NCI-H2081 (cell line): Measurements from ENCODE around the gene SHFL.

Experiments used
- DNase-seq, 2 experiments: peaks; one replicate each; lab custom pipeline; 2025; lab: John Stamatoyannopoulos, UW

SHFL gene

DNA sequence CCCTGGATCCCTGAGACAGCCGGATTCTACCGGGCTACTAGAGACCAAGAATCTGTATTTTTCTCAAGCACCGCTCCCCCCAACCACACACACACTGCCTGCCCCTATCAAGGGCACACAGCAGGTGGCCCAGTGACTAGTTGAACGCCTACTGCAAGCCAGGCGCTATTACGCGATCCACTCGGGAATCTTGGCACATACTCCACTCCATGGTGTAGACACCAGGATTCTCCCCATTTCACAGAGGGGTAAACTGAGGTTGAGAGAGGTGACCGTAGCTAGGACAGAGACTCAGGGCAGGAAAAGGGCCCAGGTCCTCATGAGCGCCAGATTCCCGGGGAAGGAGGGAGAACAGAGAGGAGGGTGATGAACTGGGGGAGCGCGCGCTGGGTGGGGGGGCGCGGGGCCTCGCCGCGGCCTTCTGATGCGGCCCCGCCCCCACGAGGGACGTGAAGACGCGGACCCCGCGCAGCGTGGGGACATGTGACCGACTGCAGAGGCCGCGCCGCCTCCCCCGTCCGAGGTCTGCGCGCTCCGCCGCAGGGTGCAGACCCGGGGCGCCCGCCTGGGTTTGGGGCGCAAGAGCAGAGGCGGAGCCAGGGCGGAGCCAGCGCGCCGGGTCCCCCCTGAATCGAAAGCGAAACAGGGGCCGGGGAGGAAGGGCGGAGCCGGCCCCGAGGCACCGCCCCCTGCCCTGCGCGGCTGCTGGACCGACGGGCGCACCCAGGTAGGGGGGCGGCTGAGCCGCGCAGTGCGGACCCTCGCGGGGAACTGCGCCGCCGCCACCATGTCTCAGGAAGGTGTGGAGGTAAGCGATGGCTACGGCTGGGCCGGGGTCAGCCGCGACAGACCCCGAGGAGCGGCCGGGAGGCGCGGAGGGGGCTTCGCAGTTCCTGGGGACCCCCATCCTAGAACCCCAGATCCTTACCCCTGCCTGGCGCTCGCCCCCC is at the start of gene SHFL:
SHFL (plus strand) TSS at position 677 of the 950 bp plus-strand sequence; CDS start at position 788, 111 bp downstream.
- peak; percentile 6 to 24 for DNase-seq

DNA sequence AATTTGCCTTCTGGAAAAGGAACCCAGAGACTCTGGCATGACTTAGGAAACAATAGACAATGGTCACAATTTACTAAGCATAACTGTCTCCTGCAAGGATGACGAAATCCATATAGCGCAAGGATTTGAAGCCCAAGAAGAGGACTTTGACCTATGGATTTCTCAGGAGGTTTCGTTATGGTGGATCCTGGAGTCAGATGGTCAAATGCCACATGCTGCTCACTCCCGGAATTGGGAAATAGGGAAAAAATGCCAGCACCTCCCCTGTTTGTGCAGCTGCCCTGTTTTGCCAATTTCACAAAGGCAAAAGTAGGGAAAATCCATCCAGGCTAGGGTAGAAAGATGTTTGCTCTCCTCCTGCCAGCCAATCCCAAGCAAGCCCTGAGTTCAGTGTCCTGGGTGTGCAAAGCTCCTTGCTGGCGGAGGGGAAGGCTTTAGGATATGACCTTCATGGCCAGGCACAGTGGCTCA is 49.5 kb upstream of the SHFL start:
- no peak for DNase-seq

DNA sequence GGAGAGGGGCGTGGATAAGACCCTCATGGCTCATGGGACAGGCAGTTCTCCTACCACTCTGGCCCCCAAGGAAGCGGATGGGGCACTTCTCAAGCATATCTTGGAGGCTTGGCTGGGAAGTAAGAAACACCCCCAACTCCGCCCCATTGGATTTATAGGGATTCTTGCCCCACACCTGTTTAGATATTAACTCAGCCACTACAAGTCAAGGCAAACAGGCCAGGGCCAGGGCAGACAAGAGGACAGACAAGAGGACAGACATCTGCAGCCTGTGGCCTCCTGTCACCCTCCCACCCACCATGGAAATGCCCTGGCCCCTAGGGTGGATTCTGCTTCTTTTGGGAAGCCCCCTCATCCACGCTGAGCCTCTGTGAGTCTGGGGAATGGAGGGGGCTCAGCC is 48.8 kb upstream of the SHFL start:
- no peak for DNase-seq

DNA sequence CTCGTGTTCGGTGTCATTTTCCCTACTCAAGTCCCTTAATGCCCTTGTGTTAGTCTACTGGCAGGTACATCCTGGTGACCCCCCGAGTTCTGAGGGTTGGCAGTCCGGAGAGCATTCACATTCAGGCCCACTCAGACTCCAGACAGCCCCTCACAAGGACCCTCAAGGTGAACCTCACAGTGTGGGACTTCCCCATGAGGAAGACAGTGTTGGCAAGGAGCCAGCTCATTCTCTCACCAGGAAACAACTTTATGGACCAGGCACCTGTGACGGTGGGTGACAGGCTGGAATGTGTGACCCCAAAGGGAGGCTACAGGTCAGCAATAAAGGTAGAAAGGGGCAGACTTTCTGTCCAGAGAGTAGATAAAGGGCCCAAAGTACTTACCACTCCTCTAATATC is 48.3 kb upstream of the SHFL start:
- DNase-seq, result no peak

DNA sequence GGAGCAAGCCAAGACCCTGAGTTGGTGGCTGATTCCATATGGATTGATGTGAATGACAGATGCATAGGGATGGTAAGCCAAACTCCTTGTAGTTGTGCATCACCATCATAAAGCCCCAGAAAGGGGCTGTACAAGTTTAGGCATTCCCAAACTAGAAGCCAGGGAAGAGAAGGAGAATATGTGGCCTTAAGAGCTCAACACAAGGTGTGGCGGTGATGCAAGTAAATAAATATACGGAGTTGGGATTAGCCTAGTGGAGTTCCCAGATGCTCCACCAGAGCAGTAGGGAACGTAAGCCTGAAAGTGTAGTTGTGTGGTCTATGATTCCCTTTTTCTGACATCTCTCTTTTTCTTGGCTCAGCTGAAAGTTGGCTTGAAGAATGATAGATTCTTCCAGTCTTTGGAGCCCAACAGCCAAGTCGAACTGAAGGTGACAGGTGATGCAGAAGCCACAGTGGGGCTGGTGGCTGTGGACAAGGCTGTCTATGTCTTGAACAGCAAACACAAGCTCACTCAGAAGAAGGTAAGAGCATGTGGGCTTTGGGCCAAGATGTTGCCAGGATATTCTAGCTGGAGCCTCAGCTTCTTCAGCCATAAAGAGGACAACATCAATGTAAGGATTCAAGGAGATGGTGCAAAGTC is 42.7 kb upstream of the SHFL start:
- peak in 1 of 2 experiments; percentile 32 for DNase-seq

DNA sequence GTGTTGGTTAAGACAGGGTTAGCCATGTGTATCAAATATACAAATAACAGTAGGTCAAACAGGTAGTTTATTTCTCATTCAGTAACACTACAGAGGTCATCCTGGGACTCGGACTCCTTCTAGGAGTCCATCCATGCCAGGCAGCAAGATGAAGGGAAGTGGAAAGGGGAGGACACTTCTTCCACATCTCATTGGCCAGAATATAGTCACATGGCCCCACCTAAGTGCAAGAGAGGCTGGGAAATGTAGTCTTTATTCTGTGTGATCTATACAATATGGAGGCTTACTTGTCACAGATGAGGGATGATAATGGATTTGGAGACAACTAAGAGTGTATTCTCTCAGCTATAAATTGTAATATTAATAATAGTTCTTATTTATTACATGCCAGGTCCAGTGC is 41.7 kb upstream of the SHFL start:
- DNase-seq, result no peak

DNA sequence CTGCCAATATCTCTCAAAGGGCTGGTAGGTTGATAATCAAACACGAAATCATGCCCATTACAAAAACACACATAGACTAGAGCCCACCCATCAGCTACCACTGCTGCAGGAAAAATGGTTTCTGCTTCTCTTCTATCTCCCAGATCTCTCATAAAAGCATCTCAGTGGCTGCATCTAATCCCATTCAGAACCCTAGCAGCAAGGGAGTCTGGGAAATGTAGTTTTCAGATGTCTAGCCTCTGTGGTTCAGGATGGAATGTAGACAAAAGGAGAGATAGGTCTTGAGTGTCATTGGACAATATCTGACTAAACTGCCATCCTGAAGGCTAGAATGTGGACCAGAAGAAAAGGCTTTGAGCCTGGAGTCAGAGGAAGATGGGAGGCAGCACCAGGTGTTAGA is 40.7 kb upstream of the SHFL start:
- DNase-seq, result no peak

DNA sequence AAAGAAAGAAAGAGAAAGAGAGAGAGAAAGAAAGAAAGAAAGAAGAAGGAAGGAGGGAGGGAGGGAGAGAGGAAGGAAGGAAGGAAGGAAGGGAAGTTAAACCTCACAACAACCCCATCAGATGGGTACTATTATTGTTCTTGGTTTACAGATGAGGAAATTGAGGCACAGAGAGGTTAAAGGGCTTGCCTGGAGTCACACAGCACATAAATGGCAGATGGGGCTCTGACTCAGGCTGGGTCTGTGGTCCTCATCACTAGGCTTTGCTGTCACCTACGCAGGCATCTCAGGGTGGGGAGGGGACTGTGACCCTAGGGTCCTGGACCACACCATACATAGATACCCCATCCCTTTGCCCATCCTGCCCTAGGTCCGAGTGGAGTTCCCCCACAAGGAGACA is 36.5 kb upstream of the SHFL start:
- no peak for DNase-seq

DNA sequence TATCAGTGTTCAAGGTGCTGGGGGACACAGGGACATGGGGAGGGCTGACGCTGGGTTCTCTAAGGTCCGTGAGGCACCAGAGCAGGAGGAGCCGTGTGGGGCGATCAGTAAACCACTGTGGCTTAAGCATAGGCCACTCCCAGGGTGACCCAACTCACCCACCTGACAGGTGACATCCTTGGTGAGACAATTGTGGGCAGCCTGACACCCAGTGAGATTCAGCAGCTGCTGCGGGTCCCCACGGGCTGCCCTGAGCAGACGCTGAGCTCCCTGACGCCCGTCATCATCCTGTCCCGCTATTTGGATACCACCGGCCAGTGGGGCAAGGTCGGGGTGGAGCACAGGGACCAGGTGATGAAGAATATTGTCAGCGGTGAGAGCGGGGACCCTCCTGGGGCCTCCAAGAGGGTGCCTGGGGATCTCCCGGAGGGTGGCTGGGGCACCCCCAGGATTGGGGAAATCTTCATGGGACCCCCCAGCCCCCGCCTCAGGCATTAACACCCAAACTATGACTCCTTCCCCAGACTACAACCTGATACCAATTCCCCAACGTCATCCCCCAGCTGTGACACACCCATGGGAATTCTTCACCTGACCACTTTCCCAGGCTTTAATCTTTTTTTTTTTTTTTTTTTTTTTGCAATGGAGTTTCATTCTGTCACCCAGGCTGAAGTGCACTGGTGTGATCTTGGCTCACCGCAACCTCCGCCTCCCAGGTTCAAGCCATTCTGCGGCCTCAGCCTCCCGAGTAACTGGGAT is 33.3 kb upstream of the SHFL start:
- no peak for DNase-seq

DNA sequence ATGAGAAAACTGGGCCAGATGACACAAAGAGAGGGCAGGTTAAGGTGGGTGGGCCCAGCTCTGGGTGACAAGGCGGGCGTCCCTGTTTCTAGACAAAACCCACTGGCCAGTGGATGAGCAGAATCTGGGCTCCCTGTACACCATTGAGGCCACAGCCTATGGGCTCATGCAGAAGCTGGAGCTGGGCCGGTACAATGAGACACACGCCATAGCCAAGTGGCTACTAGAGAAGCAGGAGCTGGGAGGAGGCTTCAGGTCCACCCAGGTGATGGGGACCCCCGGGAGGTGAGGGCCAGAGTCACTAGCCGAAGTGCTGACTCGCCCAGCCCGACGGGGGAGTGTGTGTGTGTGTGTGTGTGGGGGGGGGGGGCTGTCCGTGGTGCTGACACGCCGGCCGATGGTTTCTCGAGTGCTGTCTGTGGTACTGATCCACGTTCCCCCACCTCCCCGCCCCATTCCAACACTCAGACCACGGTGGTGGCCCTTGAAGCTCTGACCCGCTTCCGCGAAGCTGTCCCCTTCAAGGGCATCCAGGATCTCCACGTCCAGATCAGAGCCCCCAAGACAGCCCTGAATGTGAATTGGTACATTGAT is 24.3 kb upstream of the SHFL start:
- no peak for DNase-seq

DNA sequence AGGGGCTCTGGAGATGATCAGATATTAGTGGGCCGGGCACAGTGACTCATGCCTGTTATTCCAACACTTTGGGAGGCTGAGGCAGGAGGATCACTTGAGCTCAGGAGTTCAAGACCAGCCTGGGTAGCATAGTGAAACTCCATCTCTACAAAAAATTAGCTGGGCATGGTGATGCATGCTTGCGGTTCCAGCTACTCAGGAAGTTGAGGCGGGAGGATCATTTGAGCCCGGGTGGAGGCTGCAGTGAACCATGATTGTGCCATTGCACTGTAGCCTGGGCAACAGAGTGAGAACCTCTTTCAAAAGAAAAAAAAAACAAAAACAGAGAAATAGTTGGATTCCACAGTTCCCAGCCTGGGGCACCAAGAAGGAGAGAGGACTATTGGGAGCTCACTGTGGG is 17.9 kb upstream of the SHFL start:
- DNase-seq, result no peak

DNA sequence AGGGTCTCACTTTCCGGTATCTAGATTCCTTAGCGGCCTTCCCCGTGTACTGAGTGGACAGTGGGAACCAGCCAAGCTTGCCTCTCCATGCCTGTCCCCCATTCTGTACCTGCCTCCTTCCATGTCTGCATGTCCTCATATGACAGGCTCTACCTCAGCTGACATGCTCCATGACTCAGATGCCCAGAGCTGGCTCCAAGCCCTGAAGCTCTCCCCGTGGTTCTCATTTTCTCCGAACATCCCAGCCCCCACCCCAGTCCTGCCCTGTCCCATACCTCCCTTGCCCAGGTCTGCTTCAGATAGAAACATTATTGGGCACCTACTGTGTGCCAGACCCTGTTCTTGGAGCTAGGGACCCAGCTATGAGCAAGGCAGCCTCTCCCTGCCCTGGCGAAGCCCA is 17.1 kb upstream of the SHFL start:
- no peak for DNase-seq

DNA sequence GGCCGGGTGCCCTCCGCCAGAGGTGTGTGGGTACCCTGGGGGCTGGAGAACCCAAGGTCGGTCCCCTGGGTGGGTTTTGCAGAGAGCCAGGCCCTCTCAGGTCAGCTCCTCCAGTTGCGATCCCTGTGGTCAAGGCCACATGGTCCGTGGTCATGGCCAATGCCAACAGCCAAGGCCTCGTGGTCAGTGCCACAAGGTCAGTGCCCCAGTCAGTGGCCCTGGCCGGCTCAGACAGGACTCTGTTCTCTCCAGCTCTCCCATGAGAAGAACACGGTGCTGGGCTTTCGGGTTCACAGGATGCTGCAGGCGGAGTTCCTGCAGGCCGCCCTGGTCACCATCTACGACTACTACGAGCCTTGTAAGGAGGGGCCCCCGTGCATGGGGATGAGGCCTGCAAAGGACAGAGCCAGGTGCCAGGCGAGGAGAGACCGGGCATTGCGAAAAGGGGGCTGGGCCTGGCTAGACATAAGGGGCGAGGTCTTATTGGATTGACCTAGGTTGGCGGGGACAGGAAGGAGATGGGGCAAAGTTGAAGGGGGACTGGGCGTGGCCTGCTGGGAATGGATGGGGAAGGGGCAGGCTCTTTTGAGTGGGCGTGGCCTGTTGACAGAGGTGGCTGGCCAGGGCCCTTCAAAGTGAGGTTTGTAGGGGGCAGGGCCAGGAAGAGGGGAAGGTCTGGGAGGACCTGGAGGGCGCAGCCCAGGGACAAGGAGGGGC is 15.2 kb upstream of the SHFL start:
- DNase-seq, result no peak

DNA sequence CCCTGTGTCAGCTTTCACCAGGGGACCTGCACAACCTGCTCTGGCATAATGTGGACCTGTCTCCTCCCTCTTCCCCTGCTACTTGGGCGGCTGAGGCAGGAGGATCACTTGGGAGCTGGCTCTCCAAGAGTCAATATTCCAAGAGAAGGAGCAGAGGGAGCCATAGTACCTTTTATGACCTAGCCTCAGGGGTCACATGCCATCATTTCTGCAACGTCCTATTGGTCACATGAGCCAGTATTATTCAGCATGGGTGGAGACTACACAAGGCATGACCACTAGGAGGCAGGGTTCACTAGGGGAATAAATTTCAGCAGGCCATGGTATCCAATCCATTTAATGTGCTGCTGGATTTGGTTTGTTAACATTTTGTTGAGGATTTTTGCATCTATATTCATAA is 12.0 kb upstream of the SHFL start:
- peak; percentile 65 to 73 for DNase-seq

DNA sequence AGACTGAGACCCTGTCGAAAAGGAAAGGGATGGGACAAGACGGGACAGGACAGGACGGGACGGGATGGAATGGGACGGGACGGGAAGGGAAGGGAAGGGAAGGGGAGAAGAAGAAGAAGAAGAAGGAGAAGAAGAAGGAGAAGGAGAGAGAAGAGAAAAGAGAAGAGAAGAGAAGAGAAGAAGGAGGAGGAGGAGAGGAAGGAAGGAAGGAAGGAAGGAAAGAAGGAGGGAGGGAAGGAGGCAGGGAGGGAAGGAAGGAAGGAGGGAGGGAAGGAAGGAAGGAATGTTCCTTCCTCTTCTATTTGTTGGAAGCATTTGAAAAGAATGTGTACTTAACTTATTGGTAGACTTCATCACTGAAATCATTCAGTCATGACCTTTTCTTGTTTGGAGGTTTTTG is 9.6 kb upstream of the SHFL start:
- no peak for DNase-seq

DNA sequence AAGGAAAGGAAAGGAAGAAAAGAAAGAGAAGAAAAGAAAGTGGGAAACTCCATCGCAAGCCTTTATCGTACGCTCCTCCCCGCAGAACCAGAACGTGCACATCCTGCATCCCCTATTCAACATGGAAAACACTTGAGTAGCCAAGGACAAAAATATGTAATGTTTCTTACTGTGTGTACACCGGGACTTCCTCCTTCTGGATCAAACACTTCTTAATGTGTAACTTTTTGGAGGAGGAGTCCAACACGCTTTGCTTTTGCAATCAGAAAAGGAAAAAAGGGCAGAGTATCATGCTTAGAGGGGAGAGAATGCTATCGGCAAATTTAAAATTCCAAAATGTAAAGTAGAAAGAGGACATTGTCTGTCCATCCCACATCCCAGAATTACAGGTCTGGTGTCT is 7.8 kb upstream of the SHFL start:
- no peak for DNase-seq

DNA sequence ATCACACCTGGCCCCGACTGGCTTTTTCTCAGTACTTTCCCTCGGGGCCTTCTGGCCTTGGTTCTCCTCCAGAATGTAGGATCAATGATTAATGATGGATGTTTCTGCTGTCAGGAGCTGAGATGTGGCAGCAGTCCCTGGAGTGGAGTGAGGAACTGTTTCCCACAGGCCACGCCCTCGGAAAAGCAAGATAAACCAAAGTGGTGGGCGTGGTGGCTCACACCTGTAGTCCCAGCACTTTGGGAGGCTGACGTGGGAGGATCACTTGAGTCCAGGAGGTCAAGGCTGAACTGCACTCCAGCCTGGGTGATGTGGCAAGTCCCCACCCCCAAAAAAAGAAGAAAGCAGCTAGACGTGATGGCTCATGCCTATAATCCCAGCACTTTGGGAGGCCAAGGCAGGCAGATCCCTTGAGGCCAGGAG is 7.1 kb upstream of the SHFL start:
- no peak for DNase-seq

DNA sequence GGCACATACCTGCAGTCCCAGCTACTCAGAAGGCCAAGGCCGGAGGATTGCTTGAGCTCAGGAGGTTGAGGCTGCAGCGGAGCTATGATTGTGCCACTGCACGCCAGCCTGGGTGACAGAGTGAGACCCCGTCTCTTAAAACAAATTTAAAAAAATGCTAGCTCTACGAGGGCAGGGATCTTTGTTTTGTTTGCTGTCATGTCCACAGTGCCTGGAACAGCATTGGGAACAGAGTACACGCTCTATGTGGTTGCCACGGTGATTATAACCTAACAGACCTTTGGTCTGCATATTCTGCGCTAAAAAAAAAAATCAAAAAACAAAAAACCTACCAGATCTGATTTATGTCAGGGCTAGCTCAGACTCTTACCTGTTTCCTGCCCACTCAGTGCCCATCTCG is 2.2 kb upstream of the SHFL start:
- DNase-seq, result no peak

DNA sequence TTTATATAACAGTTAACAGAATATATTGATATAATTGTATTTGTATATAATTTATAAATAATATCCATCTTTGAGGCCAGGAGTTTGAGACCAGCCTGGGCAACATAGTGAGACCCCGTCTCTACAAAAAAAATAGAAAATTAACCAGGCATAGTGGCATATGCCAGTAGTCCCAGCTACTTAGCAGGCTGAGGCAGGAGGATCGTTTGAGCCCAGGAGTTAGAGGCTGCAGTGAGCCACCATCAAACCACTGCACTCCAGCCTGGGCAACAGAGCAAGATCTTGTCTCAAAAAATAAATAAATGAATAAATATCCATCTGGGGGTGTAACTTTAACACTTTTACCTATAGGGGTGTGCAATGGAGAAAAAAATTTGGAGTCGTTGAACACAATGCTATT is 1.3 kb upstream of the SHFL start:
- DNase-seq, result no peak

DNA sequence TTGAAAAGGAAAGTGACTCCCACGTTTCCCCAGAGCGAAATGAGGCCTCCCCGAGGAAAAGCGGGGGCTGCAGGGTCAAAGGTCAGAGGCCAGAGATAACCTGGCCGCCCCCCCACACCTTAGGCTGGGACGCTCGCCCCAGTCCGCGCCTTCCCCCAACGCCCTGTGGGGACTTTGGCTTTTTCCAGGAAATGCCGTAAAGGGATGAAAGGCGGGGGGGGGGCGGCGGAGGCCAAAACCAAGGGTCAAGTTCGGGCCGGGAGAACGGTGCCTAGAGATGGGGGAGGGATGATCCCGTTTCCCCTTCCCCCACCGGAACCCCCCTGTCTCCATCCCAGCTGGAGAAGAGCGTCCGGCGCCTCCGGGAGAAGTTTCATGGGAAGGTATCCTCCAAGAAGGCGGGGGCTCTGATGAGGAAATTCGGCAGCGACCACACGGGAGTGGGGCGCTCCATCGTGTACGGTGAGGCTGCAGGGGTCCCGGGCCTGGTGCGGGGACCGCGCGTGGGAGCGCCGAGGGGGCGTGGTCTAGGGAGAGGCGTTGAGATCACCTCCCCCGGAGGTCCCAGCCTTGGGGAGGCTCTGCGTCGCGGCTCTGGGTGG is 575 bp downstream of the SHFL start:
- DNase-seq, result no peak
